ENCODE results near the gene EPG5. TPM values are rescaled to one million over a fixed set of nuclear protein-coding genes. Genes with fewer than 3 reads are reported as not detected.

EPG5 gene
- total and polyA plus RNA-seq, 10 of the 15 experiments (the other 5 are each of a cell fraction or from before 2014, with no cell fraction given), result 1.9 to 27.7 (median 9.0) TPM

DNA sequence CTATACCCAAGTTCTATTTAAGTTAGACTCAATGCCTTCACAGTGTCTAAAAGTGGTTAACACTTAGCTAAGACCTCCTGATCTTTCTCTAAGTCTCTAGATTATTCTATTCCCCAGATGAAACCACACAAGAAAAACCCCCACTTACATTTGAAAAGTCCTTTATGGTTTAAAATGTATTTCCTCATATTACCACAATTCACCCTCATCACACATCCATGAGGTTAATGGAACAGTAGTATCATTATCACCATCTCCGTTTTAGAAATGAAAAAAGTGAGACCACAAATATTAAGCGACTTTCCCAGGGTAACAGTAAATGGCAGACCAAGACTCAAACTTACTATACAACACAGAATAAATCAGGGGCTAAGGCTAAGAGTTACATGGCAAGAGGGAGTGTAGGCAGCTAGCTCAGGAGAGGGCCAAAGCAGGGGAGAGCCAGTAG lies 28.6 kb downstream of the EPG5 start (continued):
- TF ChIP-seq, protein P1, sequence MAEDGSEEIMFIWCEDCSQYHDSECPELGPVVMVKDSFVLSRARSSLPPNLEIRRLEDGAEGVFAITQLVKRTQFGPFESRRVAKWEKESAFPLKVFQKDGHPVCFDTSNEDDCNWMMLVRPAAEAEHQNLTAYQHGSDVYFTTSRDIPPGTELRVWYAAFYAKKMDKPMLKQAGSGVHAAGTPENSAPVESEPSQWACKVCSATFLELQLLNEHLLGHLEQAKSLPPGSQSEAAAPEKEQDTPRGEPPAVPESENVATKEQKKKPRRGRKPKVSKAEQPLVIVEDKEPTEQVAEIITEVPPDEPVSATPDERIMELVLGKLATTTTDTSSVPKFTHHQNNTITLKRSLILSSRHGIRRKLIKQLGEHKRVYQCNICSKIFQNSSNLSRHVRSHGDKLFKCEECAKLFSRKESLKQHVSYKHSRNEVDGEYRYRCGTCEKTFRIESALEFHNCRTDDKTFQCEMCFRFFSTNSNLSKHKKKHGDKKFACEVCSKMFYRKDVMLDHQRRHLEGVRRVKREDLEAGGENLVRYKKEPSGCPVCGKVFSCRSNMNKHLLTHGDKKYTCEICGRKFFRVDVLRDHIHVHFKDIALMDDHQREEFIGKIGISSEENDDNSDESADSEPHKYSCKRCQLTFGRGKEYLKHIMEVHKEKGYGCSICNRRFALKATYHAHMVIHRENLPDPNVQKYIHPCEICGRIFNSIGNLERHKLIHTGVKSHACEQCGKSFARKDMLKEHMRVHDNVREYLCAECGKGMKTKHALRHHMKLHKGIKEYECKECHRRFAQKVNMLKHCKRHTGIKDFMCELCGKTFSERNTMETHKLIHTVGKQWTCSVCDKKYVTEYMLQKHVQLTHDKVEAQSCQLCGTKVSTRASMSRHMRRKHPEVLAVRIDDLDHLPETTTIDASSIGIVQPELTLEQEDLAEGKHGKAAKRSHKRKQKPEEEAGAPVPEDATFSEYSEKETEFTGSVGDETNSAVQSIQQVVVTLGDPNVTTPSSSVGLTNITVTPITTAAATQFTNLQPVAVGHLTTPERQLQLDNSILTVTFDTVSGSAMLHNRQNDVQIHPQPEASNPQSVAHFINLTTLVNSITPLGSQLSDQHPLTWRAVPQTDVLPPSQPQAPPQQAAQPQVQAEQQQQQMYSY (CRISPR knock-in tag; IDR thresholded peaks at IDR 0.05), result no peak
- TF ChIP-seq EED (IDR thresholded peaks at IDR 0.05; ENCODE audit: low read depth) (no peak), MTA2 (IDR thresholded peaks at IDR 0.05; ENCODE audit: low read depth) (peak; percentile 96), NFYA (IDR thresholded peaks at IDR 0.05; ENCODE audit: borderline replicate concordance, low read depth, low read length) (no peak), HDGF (IDR thresholded peaks at IDR 0.05) (no peak), SUPT20H (IDR thresholded peaks at IDR 0.05; ENCODE audit: borderline replicate concordance, control insufficient read depth, low read depth, low read length) (no peak), CHD2 (IDR thresholded peaks at IDR 0.05; ENCODE audit: borderline replicate concordance, low read depth, low read length) (no peak), YBX1 (IDR thresholded peaks at IDR 0.05) (no peak), BHLHE40 (IDR thresholded peaks at IDR 0.05; ENCODE audit: borderline replicate concordance in 1 of 2, low read depth in 2 of 2, low read length in 1 of 2) (peak; percentile 58 to 63; a peak in 2 of 4 replicates), POLR2A (IDR thresholded peaks at IDR 0.05; ENCODE audit: low read depth, low read length) (no peak), KAT2A (conservative IDR thresholded peaks at IDR 0.05; ENCODE audit: control insufficient read depth, low read depth, low read length) (no peak), JUNB (IDR thresholded peaks at IDR 0.05) (no peak; the same call in 1 of the 2 replicates), MYB (IDR thresholded peaks at IDR 0.05; ENCODE audit: borderline replicate concordance, low read depth, low read length) (no peak), ZSCAN29 (IDR thresholded peaks at IDR 0.05) (no peak), TBL1XR1 (IDR thresholded peaks at IDR 0.05; ENCODE audit: low read depth, low read length) (no peak; the same call in 1 of the 2 replicates)
- TF ChIP-seq, protein P2, sequence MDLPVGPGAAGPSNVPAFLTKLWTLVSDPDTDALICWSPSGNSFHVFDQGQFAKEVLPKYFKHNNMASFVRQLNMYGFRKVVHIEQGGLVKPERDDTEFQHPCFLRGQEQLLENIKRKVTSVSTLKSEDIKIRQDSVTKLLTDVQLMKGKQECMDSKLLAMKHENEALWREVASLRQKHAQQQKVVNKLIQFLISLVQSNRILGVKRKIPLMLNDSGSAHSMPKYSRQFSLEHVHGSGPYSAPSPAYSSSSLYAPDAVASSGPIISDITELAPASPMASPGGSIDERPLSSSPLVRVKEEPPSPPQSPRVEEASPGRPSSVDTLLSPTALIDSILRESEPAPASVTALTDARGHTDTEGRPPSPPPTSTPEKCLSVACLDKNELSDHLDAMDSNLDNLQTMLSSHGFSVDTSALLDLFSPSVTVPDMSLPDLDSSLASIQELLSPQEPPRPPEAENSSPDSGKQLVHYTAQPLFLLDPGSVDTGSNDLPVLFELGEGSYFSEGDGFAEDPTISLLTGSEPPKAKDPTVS (IDR thresholded peaks at IDR 0.05; ENCODE audit: low read depth, low read length), result peak; percentile 97
- TF ChIP-seq, protein P3, sequence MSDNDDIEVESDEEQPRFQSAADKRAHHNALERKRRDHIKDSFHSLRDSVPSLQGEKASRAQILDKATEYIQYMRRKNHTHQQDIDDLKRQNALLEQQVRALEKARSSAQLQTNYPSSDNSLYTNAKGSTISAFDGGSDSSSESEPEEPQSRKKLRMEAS (IDR thresholded peaks at IDR 0.05; ENCODE audit: low read depth, low read length), result no peak
- TF ChIP-seq, protein P4, sequence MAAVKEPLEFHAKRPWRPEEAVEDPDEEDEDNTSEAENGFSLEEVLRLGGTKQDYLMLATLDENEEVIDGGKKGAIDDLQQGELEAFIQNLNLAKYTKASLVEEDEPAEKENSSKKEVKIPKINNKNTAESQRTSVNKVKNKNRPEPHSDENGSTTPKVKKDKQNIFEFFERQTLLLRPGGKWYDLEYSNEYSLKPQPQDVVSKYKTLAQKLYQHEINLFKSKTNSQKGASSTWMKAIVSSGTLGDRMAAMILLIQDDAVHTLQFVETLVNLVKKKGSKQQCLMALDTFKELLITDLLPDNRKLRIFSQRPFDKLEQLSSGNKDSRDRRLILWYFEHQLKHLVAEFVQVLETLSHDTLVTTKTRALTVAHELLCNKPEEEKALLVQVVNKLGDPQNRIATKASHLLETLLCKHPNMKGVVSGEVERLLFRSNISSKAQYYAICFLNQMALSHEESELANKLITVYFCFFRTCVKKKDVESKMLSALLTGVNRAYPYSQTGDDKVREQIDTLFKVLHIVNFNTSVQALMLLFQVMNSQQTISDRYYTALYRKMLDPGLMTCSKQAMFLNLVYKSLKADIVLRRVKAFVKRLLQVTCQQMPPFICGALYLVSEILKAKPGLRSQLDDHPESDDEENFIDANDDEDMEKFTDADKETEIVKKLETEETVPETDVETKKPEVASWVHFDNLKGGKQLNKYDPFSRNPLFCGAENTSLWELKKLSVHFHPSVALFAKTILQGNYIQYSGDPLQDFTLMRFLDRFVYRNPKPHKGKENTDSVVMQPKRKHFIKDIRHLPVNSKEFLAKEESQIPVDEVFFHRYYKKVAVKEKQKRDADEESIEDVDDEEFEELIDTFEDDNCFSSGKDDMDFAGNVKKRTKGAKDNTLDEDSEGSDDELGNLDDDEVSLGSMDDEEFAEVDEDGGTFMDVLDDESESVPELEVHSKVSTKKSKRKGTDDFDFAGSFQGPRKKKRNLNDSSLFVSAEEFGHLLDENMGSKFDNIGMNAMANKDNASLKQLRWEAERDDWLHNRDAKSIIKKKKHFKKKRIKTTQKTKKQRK (IDR thresholded peaks at IDR 0.05; ENCODE audit: low read depth, low read length), result no peak
- TF ChIP-seq, protein P5, sequence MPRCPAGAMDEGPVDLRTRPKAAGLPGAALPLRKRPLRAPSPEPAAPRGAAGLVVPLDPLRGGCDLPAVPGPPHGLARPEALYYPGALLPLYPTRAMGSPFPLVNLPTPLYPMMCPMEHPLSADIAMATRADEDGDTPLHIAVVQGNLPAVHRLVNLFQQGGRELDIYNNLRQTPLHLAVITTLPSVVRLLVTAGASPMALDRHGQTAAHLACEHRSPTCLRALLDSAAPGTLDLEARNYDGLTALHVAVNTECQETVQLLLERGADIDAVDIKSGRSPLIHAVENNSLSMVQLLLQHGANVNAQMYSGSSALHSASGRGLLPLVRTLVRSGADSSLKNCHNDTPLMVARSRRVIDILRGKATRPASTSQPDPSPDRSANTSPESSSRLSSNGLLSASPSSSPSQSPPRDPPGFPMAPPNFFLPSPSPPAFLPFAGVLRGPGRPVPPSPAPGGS (IDR thresholded peaks at IDR 0.05; ENCODE audit: borderline replicate concordance, insufficient read depth, low read depth, low read length, poor library complexity, severe bottlenecking), result no peak
- TF ChIP-seq, protein P6, sequence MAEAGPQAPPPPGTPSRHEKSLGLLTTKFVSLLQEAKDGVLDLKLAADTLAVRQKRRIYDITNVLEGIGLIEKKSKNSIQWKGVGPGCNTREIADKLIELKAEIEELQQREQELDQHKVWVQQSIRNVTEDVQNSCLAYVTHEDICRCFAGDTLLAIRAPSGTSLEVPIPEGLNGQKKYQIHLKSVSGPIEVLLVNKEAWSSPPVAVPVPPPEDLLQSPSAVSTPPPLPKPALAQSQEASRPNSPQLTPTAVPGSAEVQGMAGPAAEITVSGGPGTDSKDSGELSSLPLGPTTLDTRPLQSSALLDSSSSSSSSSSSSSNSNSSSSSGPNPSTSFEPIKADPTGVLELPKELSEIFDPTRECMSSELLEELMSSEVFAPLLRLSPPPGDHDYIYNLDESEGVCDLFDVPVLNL (IDR thresholded peaks at IDR 0.05; ENCODE audit: low read depth, low read length), result no peak
